Keratinocyte (primary cell): Measurements from ENCODE around the gene PTPMT1.

ENCODE experiments used
- EZH2 ChIP-seq: IDR thresholded peaks from one replicate; pipeline ENCODE4 v1.6.1; 2012; ENCODE audit warnings: inconsistent platforms, mild to moderate bottlenecking, low read length, moderate library complexity
- TF ChIP-seq, protein P1 (sequence below), 3 experiments: IDR thresholded peaks in 1 of 3; conservative IDR thresholded peaks in 1 of 3; optimal IDR thresholded peaks in 1 of 3; 2 replicates in 2 of 3; 3 replicates in 1 of 3; pipeline versions ENCODE3 to v1.5.1; 2011; ENCODE audit warnings: low read length in 3 of 3, mild to moderate bottlenecking in 3 of 3, moderate library complexity in 2 of 3, control low read depth in 1 of 3, inconsistent platforms in 1 of 3; ENCODE audit not compliant: insufficient read depth in 2 of 3; ENCODE audit errors: extremely low read depth in 1 of 3

DNA sequence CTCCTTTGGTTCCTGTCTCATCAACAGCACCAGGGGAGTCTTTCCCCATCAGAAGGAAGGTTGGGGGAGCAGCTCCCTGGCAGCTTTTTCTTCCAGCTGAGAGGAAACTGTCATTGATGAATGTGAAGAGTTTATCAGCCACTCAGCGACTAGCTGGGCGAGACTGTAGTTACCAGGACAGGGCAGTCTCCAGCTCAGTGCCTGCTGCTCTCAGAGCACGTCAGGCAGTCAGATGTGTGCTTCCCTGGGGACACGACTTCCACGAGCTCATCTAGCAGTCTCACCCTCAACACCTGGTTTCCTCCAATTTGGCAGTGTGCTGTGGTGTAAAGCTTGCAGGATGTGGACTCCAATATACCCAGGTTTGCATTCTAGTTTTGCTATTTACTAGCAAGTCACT is 41.3 kb downstream of the PTPMT1 start:
- TF ChIP-seq, protein P1, sequence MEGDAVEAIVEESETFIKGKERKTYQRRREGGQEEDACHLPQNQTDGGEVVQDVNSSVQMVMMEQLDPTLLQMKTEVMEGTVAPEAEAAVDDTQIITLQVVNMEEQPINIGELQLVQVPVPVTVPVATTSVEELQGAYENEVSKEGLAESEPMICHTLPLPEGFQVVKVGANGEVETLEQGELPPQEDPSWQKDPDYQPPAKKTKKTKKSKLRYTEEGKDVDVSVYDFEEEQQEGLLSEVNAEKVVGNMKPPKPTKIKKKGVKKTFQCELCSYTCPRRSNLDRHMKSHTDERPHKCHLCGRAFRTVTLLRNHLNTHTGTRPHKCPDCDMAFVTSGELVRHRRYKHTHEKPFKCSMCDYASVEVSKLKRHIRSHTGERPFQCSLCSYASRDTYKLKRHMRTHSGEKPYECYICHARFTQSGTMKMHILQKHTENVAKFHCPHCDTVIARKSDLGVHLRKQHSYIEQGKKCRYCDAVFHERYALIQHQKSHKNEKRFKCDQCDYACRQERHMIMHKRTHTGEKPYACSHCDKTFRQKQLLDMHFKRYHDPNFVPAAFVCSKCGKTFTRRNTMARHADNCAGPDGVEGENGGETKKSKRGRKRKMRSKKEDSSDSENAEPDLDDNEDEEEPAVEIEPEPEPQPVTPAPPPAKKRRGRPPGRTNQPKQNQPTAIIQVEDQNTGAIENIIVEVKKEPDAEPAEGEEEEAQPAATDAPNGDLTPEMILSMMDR (optimal IDR thresholded peaks at IDR 0.05 in 1 of 3, IDR thresholded peaks at IDR 0.05 in 1 of 3, conservative IDR thresholded peaks at IDR 0.05 in 1 of 3; ENCODE audit: extremely low read depth in 1 of 3, insufficient read depth in 2 of 3, low read length in 3 of 3): no peak
- no peak for TF ChIP-seq EZH2
